Esophagus squamous epithelium (tissue), 4 donors: Measurements from ENCODE around the gene AFDN.

ENCODE experiments used
- POLR2A ChIP-seq, 4 donors: fragments of 450-650 bp; IDR thresholded peaks; one replicate each; pipeline ENCODE4 v1.6.1; 2017; ENCODE audit warnings: antibody characterized with exemption in 4 of 4, mild to moderate bottlenecking in 4 of 4, moderate library complexity in 3 of 4
- TF ChIP-seq, protein P1 (sequence below), 6 experiments: fragments of 450-650 bp in 4 of 6; fragments of 200-600 bp in 2 of 6; sonication (generic) in 2 of 6; IDR thresholded peaks; one replicate each; pipeline ENCODE4 v1.5.1; 2016 to 2019; ENCODE audit warnings: antibody characterized with exemption in 6 of 6, mild to moderate bottlenecking in 4 of 6, moderate library complexity in 4 of 6

DNA sequence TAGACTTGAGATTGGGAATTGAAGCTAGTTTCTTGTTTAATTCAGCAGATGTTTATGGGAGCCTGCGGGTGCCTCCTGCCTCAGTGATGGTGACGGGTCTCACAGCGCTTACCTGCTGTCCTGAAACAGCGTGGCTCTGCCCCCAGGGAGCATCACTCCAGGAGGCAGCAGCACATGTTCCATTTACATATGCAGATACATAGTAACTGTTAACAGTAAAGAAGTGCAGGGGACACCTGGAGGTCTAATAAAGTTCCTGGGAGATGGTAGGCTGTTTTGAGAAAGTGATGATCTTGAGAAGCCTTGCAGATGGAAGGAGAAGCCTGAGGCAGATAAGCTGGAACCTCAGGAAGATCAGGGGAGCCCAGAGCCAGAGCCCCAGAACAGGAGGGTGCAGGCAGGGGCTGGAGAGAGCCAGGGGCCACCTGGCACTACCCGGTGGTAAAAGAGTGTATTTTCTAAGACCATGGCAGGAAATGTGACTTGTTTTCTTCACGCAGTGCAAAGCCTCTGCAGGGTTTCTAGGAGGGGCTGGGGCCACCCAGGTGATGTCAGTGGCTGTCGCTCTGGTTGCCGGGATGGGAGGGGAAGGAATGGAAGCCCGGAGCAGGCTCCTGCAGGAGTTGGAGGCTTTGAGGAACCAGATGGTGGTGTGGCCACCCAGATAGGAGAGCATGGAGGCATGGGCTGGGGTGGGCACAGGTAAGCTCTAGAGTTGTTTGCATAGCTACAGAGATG is 146.6 kb downstream of the AFDN start:
- TF ChIP-seq, protein P1, sequence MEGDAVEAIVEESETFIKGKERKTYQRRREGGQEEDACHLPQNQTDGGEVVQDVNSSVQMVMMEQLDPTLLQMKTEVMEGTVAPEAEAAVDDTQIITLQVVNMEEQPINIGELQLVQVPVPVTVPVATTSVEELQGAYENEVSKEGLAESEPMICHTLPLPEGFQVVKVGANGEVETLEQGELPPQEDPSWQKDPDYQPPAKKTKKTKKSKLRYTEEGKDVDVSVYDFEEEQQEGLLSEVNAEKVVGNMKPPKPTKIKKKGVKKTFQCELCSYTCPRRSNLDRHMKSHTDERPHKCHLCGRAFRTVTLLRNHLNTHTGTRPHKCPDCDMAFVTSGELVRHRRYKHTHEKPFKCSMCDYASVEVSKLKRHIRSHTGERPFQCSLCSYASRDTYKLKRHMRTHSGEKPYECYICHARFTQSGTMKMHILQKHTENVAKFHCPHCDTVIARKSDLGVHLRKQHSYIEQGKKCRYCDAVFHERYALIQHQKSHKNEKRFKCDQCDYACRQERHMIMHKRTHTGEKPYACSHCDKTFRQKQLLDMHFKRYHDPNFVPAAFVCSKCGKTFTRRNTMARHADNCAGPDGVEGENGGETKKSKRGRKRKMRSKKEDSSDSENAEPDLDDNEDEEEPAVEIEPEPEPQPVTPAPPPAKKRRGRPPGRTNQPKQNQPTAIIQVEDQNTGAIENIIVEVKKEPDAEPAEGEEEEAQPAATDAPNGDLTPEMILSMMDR (IDR thresholded peaks at IDR 0.05), result no peak
- no peak for TF ChIP-seq POLR2A (IDR thresholded peaks at IDR 0.05)
